Stimulated activated CD4-positive, alpha-beta T cell treated with anti-CD3 and anti-CD28 coated beads, TNF-alpha, amount 100 ng/mL, for 1 hour (primary cell): ENCODE measurements around the gene TIGD6.
"Not testable (repeated sequence)": the region's sequence is repeated elsewhere in the genome, so short reads cannot be mapped to it uniquely, and the experiment has no call there.

ENCODE experiments used
- DNase-seq, 3 donors: peaks; one replicate each; pipeline ENCODE4 v3.0.0-alpha.2; 2020; ENCODE audit warnings: low read depth in 3 of 3, low spot score in 1 of 3

The TIGD6 gene

DNA sequence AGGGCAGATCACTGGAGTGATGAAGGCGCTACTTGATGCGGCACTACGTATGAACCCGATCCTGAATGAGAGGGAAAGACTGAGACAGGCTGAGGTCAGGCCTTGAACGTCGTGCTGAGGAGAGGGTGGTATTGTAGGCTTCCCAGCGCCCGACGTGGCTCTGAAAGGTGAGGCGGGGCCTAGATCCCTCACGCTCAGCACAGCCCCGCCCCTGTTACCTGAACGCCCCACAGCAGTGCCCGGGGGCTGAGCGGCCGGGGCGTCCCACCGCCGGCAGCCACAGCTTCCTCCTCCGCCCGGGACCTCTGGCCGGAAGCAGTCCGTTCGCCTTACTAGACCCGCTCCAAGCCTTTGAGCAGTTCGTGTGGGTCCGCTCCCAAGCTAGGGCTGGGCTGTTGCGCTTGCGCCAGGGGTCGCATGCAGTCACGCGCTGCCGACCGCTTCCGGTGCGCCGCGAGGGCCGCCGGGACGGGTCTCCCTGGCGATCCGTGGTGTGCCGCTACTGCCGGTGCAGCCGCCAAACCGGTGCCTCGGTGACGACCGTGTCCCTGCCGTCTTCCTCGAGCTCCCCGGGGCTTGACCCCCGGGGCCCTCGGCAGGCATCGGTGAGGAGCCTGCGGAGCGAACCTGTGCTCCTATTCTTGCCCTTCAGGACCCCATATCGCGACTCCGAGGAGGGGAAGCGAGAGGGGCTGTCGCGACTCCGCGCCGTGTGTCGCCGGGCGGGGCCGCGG is at the start of gene TIGD6, which contains the start of gene HMGXB3:
TSS of gene TIGD6 (minus strand) at position 399 of the 734 bp plus-strand sequence. CDS start 4,306 bp downstream, outside the sequence.
TSS of gene HMGXB3 (plus strand) at position 484 of the 734 bp plus-strand sequence. CDS start 4,114 bp downstream, outside the sequence.
- DNase-seq = peak; percentile 35 to 77 (median 64)

DNA sequence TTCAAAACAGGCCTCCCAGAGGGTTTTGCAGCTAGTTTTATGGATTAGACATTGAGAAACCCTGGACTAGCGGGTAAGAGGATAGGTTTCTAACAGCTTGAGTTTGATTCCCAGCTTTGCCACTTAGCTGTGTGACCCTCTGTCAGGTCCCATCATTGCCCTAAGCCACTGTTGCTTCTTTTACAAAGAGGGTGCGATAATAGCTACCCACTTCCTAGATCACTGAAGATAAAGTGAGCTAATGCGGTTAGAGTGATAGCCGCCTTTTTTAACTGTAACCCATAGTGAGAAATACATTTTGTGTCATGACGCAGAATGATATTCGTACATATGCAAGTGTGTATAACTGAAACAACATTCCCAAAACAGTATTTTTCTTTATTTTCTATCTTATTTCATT is 45.6 kb upstream of the TIGD6 start:
- no peak for DNase-seq

DNA sequence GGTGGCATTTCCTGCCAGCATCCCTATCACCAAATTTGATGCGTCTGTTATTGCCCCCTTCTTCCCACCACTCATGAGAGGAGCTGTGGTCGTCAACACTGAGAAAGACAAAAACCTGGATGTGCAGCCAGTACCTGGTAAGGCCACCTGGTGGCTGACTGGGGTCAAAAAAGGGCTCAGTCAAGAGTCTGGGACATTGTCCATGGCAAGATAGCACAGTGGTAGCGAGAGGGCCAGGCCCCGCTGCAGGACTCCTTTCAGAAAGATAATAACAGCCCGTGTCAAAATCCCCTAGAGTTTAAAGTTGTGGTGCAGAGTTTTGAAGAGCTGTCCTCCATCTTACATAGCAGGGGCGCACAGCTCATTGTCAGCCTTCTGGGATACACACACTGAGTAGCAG is 45.1 kb upstream of the TIGD6 start:
- no peak for DNase-seq

DNA sequence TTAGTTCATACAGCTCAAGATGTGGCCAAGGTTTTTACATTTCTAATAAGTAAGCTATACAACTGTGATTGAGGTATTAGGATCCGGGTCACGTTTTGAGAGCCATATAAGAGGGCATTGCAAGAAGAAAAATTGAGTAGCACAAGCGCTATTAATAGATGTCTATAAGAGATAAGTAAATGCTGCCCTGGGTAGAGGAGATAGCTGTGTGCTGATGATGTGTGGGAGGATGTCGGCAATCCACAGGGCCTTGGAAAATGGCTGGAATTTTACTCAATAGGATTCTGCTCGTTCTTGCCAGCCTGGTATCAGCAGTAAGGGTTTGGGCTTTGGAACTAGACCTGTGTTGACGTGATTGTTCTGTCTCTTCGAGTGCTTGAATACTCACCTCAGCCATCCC is 44.3 kb upstream of the TIGD6 start:
- DNase-seq = no peak

DNA sequence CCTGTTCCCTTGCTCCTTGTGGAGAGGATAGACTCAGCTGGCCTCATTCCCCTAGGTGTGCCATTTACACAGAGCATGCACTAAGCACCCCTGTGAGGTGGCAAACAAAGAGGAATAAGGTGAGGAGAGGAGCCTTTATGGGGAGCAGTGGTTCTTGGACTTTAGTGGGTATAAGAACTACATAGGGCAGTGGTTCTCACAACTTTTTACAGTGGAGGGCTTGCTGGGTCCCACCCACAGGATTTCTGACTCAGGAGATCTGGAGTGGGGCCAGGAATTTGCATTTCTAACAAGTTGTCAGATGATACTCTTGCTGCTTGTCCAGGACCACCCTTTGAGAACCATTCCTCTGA is 43.9 kb upstream of the TIGD6 start:
- no peak for DNase-seq

DNA sequence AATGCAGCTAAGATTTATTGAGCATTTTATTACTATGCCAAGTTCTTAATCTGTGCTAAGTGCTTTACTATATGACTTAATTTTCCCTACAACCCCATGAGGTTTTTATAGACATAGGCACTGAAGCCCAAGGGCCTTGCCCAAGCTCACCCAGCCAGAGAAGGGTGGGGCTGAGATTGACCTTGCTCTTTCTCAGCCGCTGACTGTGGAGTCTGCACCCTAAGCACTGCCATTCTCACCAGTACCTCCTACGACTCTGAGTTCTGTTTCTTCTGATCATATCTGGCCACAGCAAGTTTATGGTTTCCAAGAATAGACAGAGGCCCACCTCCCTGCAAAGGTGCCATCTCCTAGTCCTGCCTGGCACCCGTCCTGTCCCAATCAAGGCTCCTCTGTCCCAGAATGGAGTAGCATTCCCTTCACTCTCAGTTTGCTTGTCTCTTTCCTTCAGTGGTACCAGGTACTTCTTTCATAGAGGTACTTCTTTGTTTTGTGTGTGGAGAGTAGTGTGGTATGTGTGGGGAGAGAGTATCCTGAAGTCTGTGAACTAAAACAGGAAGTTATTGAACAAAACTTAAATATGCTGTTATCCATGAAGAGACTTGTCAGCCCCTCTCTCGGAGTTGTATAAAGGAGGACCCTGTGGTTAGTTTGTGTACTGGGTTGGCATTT is 43.3 kb upstream of the TIGD6 start:
- no peak for DNase-seq

DNA sequence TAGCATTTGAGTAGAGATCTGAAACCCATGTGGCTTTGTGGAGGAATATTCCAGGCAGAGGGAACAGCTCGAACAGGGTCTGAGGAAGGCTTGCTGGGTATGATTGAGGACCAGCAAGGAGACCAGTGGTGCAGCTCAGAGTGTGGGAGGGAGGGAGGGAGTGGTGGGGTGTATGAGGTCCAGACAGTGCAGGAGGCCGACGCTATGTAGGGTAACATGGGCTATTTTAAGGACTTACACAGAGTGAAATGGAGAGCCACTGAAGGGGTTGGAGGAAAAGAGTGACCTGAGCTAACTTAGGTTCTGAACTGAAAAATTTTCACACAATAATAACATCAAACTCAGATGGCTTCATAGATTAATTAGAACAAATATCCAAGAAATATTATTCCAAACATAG is 42.0 kb upstream of the TIGD6 start:
- no peak for DNase-seq

DNA sequence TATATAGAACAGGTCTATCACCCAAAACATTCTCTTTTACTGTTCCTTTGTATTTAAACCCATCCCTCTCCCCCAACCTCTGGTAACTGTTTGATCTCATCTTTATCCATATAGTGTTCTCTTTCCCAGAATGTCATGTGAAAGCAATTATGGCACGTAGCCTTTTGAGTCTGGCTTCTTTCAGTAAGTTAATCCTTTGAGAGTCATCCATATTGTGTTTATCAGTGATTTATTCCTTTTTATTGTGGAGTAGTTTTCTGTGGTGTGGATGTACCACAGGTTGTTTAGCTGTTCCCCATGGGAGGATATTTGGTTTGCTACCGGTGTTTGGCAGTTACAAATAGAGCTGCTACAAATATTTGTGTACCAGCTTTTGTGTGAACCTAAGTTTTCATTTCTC is 38.1 kb upstream of the TIGD6 start:
- DNase-seq = no peak

DNA sequence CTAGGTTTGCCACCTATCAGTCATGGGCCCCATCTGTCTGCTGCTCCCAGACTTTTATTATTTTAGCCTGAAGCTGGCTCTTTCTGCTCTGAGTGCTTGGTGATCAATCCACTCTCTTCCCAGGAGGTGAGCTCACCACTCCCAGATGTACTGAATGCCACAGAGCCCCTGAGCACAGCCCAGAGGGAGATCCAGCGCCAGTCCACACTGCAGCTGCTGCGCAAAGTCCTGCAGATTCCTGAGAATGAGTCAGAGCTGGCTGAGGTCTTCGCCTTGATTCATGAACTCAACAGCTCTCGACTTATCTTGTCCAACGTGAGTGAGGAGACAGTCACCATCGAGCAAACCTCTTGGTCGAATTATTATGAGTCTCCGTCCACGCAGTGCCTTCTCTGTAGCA is 36.1 kb upstream of the TIGD6 start:
- DNase-seq = no peak

DNA sequence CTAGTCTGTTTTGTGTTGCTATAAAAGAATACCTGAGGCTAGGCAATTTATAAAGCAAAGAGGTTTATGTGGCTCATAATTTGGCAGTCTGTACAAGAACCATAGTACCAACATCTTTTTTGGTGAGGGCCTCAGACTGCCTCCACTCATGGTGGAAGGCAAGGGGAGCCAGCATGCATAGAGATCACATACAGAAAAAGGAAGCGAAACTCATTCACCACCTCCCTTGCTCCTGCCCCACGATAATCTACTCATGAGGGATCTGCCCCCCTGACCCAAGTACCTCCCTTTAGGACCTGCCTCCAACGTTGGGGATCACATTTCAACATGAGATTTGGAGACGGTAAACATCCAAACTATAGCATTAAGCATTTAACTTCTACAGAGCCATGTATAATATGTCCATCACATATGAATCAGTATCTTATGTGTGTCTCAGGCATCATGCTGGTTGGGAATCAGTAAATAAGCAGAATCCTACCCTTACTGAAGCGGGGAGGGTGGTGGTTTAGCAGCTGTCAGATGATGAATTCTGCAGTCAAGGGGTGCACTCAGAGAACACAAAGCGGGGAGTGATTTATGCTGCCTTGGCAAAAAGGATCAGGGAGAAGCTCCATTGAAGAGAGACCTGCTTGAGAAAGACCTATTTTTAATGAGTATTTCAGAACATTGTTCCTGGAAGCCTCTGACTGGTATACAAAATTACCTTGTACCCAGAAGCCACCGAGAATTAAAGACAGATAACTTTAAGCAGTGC is 34.9 kb upstream of the TIGD6 start:
- DNase-seq = no peak

DNA sequence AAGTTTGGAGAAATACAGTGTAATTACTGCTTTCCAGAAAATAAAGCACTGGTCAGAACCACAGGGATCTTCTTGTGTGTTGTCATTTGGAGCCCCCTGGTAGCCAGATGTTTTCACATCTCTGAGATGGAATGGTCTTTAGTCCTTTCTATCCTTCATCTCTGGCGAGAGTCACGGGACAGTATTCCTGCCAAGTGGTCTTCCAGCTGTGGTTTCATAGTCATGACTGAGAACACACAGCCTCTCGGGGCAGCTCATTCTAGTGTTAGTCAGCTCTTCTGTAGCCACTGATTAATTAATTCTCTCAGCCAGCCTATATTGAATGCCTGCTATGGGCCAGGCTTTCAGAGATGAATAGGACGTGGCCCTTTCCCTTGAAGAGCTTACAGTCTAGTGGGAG is 34.2 kb upstream of the TIGD6 start:
- no peak for DNase-seq

DNA sequence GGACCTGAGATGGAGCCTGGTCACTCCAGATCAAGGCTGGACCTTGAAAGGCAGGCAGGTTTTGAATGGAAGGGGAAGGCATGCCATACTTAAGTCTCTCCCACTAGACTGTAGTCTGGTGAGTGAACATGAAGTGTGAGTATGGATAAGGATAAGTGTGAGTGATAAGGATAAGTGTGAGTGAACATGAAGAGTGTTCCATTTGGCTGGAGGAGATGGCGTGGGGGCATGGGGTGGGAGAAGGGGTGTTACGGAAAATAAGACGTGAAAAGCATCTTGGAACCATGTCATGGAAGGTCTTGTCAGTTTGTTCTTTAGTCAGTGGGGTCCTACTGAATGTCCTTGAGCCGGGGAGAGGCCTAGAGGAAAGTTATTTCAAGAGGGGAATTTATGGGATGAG is 32.9 kb upstream of the TIGD6 start:
- no peak for DNase-seq

DNA sequence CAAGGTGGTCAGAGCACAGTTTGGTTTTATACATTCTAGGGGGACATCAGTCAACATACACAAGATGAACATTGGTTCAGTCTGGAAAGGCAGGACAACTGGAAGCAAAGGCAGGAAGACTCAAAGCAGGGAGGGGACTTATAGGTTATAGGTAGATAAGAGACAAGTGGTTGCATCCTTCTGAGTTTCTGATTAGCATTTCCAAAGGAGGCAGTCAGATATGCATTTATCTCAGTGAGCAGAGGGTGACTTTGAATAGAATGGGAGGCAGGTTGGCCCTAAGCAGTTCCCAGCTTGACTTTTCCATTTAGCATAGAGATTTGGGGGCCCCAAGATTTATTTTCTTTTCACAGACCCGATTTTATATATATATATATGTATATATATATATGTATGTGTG is 27.6 kb upstream of the TIGD6 start:
- DNase-seq = not testable (repeated sequence)

DNA sequence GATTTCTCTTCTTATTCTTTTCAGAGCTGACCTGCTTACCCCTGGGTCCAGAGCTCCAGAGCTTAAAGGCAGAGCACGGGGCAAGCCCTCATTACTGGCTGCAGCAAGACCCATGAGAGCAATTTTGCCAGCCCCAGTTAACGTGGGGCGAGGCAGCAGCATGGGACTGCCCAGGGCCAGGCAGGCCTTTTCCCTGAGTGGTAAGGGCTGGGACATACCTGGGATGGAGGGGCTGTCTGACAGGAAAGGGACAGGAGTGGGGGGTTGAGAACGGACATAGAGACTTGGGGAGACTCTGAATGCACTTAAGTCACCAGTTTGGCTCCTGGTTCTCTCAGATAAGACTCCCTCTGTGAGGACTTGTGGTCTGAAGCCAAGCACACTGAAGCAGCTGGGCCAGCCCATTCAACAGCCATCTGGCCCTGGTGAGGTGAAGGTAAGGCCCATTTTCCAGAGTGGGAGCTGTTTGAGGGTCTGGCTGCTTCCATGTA is 26.3 kb upstream of the TIGD6 start:
- DNase-seq = no peak

DNA sequence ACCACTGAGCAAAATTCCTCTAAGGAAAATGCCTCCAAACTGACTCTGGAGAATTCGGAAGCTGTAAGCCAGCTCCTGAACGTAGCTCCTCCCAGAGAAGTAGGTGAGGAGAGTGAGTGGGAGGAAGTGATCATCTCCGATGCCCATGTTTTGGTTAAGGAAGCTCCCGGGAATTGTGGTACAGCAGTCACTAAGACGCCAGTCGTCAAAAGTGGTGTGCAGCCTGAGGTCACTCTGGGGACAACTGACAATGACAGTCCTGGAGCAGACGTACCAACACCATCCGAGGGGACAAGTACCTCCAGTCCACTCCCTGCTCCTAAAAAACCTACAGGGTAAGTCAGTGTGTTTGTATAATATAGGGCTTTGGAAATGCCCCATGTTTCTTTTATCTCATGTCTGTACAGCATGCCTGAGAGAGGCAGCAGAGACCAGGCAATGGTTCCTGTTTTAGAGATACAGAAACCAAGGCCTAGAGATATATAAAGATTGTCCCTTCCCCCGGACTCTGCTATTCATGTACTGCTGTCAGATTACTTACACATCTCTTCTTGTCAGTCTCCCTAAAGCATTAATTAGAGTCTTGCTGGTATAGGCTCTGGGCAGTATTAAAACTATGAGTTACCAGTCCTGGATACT is 24.0 kb upstream of the TIGD6 start:
- no peak for DNase-seq

DNA sequence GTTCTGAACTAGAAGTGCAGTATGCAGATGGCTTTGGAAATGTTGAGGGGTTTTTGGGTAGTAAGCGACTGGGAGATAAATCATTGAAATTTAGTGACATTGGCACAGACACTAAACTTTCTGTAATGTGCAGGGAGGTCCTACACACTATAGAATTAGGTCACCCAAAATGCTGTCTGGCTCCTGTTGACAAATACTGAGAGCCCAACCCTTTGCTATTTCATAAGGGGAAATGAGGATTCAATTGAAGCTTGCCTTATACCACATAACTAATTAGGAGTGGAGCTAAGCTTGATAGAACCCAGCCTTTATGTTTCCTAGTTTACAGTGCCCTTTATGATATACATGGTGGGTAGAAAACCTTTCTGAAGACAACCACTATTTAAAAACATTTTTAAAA is 22.7 kb upstream of the TIGD6 start:
- DNase-seq = no peak

DNA sequence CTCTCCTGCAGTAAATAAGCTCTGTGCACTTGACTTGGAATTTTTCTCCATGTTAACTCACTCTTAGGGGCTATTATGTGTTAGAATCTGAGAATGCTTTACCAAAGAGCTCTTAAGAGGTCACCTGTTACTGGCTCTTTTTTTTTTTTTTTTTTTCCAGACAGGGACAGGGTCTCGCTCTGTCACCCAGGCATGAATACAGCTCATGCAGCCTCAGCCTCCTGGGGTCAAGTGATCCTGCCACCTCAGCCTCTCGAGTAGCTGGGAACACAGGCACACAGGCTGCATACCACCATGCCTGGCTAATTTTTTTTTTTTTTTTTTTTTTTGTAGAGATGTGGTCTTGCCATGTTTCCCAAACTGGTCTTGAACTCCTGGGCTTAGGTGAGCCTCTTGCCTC is 22.2 kb upstream of the TIGD6 start:
- no peak for DNase-seq

DNA sequence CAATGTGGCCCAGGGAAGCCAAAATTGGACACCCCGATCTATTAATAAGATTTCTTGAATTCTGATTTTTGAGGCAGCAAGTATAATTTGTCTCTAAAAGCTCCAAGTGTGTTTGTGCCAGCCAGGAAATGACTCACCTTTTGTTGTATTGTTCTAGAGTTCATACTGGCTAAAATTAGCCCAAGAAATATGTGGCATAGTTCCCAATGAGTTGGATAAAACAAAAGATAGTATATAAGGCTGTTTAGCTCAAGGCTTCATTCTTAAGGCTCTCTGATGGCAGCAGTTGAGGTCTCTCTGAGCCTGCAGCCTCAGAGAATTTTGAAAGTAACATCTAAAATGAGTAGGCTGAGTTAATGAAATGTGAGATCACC is 21.7 kb upstream of the TIGD6 start:
- DNase-seq = no peak

DNA sequence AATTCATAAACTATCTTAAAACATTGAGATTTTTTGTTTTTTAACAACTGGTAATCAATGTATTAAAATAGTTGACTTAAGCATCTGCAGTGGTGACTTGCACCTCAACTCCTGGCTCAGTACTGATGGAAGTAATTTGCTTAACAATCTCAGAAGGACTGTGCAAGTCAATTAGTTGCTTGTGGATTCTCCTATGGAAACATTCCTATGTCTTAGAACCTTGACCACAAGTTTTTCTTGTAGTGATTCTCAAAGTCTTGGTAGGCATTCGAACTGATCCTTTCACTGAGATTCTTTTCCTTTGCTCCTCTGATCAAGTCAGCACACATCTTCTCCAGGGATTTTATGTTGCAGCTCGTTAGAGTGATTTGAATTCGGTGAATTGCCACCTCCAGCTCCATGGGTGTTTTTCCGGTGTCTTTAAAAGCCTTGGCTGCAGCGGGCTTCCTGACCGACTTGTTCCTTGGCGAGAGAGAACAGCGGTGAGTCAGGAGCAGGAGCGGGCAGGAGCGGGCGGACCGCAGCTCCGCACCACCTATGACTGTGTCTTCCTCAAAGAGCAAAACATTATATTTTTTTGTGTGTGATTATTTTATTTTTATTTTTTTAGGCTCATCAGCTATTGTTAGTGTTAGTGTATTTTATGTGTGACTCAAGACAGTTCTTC is 21.2 kb upstream of the TIGD6 start:
- no peak for DNase-seq

DNA sequence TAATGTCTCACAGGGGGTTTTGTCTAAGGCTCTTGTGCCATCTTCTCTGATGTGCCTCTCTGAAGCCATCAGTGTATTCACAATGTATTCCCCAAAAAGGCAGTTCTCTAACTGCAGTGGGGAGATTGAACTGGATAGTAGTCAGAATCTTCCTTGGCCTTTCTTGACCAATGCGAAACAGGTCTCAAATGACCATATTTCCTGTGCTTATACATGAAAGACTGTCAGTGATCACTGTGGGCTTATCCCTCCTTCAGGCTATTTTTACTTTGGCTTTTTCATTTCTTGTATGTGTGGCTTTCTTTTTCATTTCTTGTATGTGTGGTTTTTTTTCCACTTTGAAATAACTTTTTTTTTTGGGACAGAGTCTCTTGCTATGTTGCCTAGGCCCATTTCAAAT is 19.8 kb upstream of the TIGD6 start:
- DNase-seq = no peak
